ENCODE results near the gene AMIGO1. TPM values are rescaled to one million over a fixed set of nuclear protein-coding genes. Genes with fewer than 3 reads are reported as not detected.

AMIGO1 gene
- total RNA-seq, 3 donors from 2014 or later (not counting 1 experiment from before 2014, with no cell fraction given), result 5.0 to 10.7 (median 7.8) TPM

GRCh38 chr1:109500941-109501381 is 8.6 kb downstream of the AMIGO1 start:
- Histone ChIP-seq H3K36me3 (ENCODE audit: control insufficient read depth, insufficient read depth, low read length) (peaks cover 35% of the 10 kb centered on the region), H3K4me1 (ENCODE audit: control insufficient read depth, insufficient read depth, low read length) (peaks cover 83% of the 10 kb centered on the region), H3K27ac (ENCODE audit: low read length) (peak overlapping the region; percentile 50), H3K4me3 (ENCODE audit: low read length) (no peak overlapping the region), H3K27me3 (ENCODE audit: control insufficient read depth, insufficient read depth, low read length) (no peaks in the 10 kb centered on the region), H3K9me3 (ENCODE audit: control insufficient read depth, insufficient read depth, low read length) (no peaks in the 10 kb centered on the region)
- Mint-ChIP-seq H3K9me3 (no peaks in the 10 kb centered on the region), H3K27me3 (ENCODE audit: low read depth in 2 of 2) (no peaks in the 10 kb centered on the region), H3K36me3 (peaks cover 7% of the 10 kb centered on the region), H3K4me1 (peaks cover 58 to 70% of the 10 kb centered on the region in 2 donors), H3K4me3 (no peak overlapping the region), H3K27ac (peak overlapping the region; percentile 81 to 82)
- ATAC-seq, result no peak
- WGBS (ENCODE audit: insufficient coverage), result 81% methylated on average over 5 of the region's 5 CpGs
- no peak for TF ChIP-seq CTCF (IDR thresholded peaks at IDR 0.05)
- no peak for DNase-seq
- intact Hi-C loops (cut with micrococcal nuclease), result no loop called here

- Mint-ChIP-seq H3K27me3 (ENCODE audit: low read depth in 2 of 2) (no peaks in the 10 kb centered on the region), H3K27ac (peak overlapping the region; percentile 81 to 82), H3K4me1 (peaks cover 56 to 74% of the 10 kb centered on the region in 2 donors), H3K36me3 (peaks cover 8% of the 10 kb centered on the region), H3K4me3 (peak overlapping the region; percentile 28), H3K9me3 (no peaks in the 10 kb centered on the region)
- Histone ChIP-seq H3K27ac (ENCODE audit: low read length) (peak overlapping the region; percentile 11), H3K27me3 (ENCODE audit: control insufficient read depth, insufficient read depth, low read length) (no peaks in the 10 kb centered on the region), H3K4me1 (ENCODE audit: control insufficient read depth, insufficient read depth, low read length) (peaks cover 89% of the 10 kb centered on the region), H3K36me3 (ENCODE audit: control insufficient read depth, insufficient read depth, low read length) (peaks cover 40% of the 10 kb centered on the region), H3K4me3 (ENCODE audit: low read length) (no peak overlapping the region), H3K9me3 (ENCODE audit: control insufficient read depth, insufficient read depth, low read length) (no peaks in the 10 kb centered on the region)
- WGBS (ENCODE audit: insufficient coverage), result 73% methylated on average over 4 of the region's 4 CpGs
- TF ChIP-seq CTCF (IDR thresholded peaks at IDR 0.05), result peak; percentile 37
- ATAC-seq (peak in 2 of 3 donors; percentile 31 to 64), DNase-seq (peak in 1 of 2 donors; percentile 81)
- intact Hi-C loops (cut with micrococcal nuclease), result no loop called here
Observed at GRCh38 chr1:109499661-109500536, 9.6 kb downstream of the AMIGO1 start.

DNA sequence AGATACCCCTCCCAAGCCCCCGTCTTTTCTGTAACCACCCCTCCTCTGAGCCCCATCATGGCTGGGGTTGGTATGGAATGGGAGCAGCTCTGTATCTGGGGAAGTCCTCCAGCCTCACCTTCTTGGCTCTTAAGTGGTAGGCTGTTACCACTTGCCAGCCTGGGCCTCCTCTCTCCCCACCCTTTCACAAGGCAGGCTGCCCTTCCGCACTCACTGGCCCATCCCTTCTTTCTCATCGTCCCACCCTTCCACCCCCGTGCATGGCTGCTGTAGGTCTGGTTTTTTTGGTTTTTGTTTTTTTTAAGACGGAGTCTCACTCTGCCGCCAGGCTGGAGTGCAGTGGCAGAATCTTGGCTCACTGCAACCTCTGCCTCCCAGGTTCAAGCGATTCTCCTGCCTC is 10.4 kb downstream of the AMIGO1 start:
- H3K27me3 Mint-ChIP-seq (ENCODE audit: low read depth in 2 of 2), result no peaks in the 10 kb centered on the region

More for the DNA sequence above, 10.4 kb downstream of the AMIGO1 start:
- Mint-ChIP-seq H3K4me3 (no peak overlapping the region), H3K9me3 (no peaks in the 10 kb centered on the region), H3K27ac (no peak overlapping the region), H3K4me1 (peaks cover 50 to 72% of the 10 kb centered on the region in 2 donors), H3K36me3 (peaks cover 8% of the 10 kb centered on the region)
- peaks cover 40% of the 10 kb centered on the region for H3K36me3 ChIP-seq (ENCODE audit: control insufficient read depth, insufficient read depth, low read length)
- WGBS (ENCODE audit: insufficient coverage), result 95% methylated on average over 4 of the region's 7 CpGs
- no peak overlapping the region for H3K27ac ChIP-seq (ENCODE audit: low read length)
- H3K4me1 ChIP-seq (ENCODE audit: control insufficient read depth, insufficient read depth, low read length), result peaks cover 87% of the 10 kb centered on the region
- intact Hi-C loops (cut with micrococcal nuclease), result no loop called here
- ATAC-seq (no peak), DNase-seq (no peak)
- no peak for TF ChIP-seq CTCF (IDR thresholded peaks at IDR 0.05)
- no peaks in the 10 kb centered on the region for H3K9me3 ChIP-seq (ENCODE audit: control insufficient read depth, insufficient read depth, low read length)
- H3K27me3 ChIP-seq (ENCODE audit: control insufficient read depth, insufficient read depth, low read length), result no peaks in the 10 kb centered on the region
- no peak overlapping the region for H3K4me3 ChIP-seq (ENCODE audit: low read length)
